H1 (cell line): Measurements from ENCODE around the gene ANKRD27. TPM values are rescaled to one million over a fixed set of nuclear protein-coding genes. Genes with fewer than 3 reads are reported as not detected.

Experiments
- CTCF ChIA-PET: fragments of 300-600 bp; sonication (Branson Sonifier 250); formaldehyde crosslinking; loops from one replicate; lab custom pipeline; 2021; ENCODE audit not compliant: partially characterized antibody; lab: Charles Lee
- POLR2A ChIA-PET: fragments of 300-600 bp; sonication (Branson Sonifier 250); formaldehyde crosslinking; loops from one replicate; lab custom pipeline; 2021; ENCODE audit warnings: inconsistent platforms; ENCODE audit not compliant: partially characterized antibody; lab: Charles Lee
- DNase-seq, 2 experiments: peaks; one replicate each; pipeline versions ENCODE4 v3.0.0 to v3.0.0-alpha.2; 2010 to 2022; ENCODE audit warnings: low spot score in 2 of 2, low read depth in 1 of 2, mixed read lengths in 1 of 2
- FAIRE-seq: peaks from 2 replicates; lab custom pipeline; 2011; peaks lifted over from hg19 to GRCh38; lab: Jason Lieb, UNC
- H2AFZ ChIP-seq: 2 replicates; pipeline ENCODE4 v1.8.1; 2012; ENCODE audit warnings: low read length, inconsistent platforms
- H2AK5ac ChIP-seq: 2 replicates; pipeline ENCODE4 v1.6.1; 2013; ENCODE audit warnings: low read depth, low read length
- H2BK120ac ChIP-seq: replicated peaks from 2 replicates; pipeline ENCODE3; 2013; ENCODE audit warnings: low read depth, low read length, inconsistent platforms
- H2BK12ac ChIP-seq: 2 replicates; pipeline ENCODE4 v1.6.1; 2013; ENCODE audit warnings: low read depth, low read length
- H2BK15ac ChIP-seq: 2 replicates; pipeline ENCODE4 v1.6.1; 2013; ENCODE audit warnings: low read length
- H2BK20ac ChIP-seq: 2 replicates; pipeline ENCODE4 v1.6.1; 2013; ENCODE audit warnings: low read length
- H2BK5ac ChIP-seq: 2 replicates; pipeline ENCODE4 v1.6.1; 2013; ENCODE audit warnings: low read depth, low read length
- H3K14ac ChIP-seq: 2 replicates; pipeline ENCODE4 v1.6.1; 2013; ENCODE audit warnings: inconsistent platforms; ENCODE audit not compliant: insufficient read length
- H3K18ac ChIP-seq: 2 replicates; pipeline ENCODE4 v1.6.1; 2013; ENCODE audit warnings: low read length; ENCODE audit errors: extremely low read depth
- H3K23ac ChIP-seq: 2 replicates; pipeline ENCODE4 v1.6.1; 2013; ENCODE audit warnings: inconsistent platforms; ENCODE audit not compliant: insufficient read length
- H3K23me2 ChIP-seq: 2 replicates; pipeline ENCODE4 v1.6.1; 2013; ENCODE audit warnings: low read depth, low read length
- H3K27ac ChIP-seq: 2 replicates; pipeline ENCODE4 v1.6.1; 2011; ENCODE audit warnings: low read depth, low read length, inconsistent platforms
- H3K27me3 ChIP-seq, 4 experiments: replicated peaks in 1 of 4; 1 replicate in 1 of 4; 2 replicates in 3 of 4; pipeline versions ENCODE4 v1.6.1 to v1.8.1; 2011 to 2013; ENCODE audit warnings: low read length in 3 of 4, mild to moderate bottlenecking in 3 of 4, inconsistent platforms in 2 of 4, mixed read lengths in 2 of 4, moderate library complexity in 1 of 4; ENCODE audit not compliant: control insufficient read depth in 3 of 4, insufficient read depth in 3 of 4; ENCODE audit errors: extremely low read depth in 1 of 4
- H3K36me3 ChIP-seq, 4 experiments: 2 replicates each; pipeline versions ENCODE4 v1.6.1 to v1.8.1; 2011 to 2013; ENCODE audit warnings: mild to moderate bottlenecking in 4 of 4, low read length in 3 of 4, moderate library complexity in 2 of 4, control low read depth in 1 of 4, inconsistent platforms in 1 of 4; ENCODE audit not compliant: insufficient read depth in 4 of 4, control insufficient read depth in 2 of 4
- H3K4ac ChIP-seq: replicated peaks from 2 replicates; pipeline ENCODE3; 2013; ENCODE audit warnings: low read length, low read depth, mixed read lengths, inconsistent platforms; ENCODE audit not compliant: insufficient read length
- H3K4me1 ChIP-seq, 4 experiments: replicated peaks in 1 of 4; 1 replicate in 1 of 4; 2 replicates in 3 of 4; pipeline versions ENCODE4 v1.6.1 to v1.8.1; 2011 to 2013; ENCODE audit warnings: low read length in 3 of 4, inconsistent platforms in 2 of 4, mixed read lengths in 1 of 4; ENCODE audit not compliant: insufficient read depth in 4 of 4, control insufficient read depth in 3 of 4
- H3K4me2 ChIP-seq, 2 experiments: 2 replicates each; pipeline versions ENCODE4 v1.6.1 to v1.8.1; 2011 to 2013; ENCODE audit warnings: low read depth in 2 of 2, low read length in 2 of 2, control low read depth in 1 of 2, inconsistent platforms in 1 of 2, mild to moderate bottlenecking in 1 of 2; ENCODE audit not compliant: insufficient read depth in 1 of 2
- H3K4me3 ChIP-seq, 4 experiments: fragments of 200-600, 300-600 bp in 1 of 4; sonication (generic), shearing (Covaris generic), sonication (Bioruptor Twin) in 1 of 4; 2 replicates each; pipeline versions ENCODE4 v1.5.1 to v1.8.1; 2011 to 2016; ENCODE audit warnings: low read length in 4 of 4, low read depth in 3 of 4, control low read depth in 2 of 4, inconsistent platforms in 2 of 4, mild to moderate bottlenecking in 2 of 4, mixed read lengths in 1 of 4, moderate library complexity in 1 of 4; ENCODE audit not compliant: insufficient read depth in 2 of 4; ENCODE audit errors: extremely low read depth in 1 of 4
- H3K56ac ChIP-seq: replicated peaks from 2 replicates; pipeline ENCODE3; 2013; ENCODE audit warnings: low read depth, mild to moderate bottlenecking, mixed read lengths, low read length, inconsistent platforms; ENCODE audit not compliant: insufficient read length
- H3K79me1 ChIP-seq: 2 replicates; pipeline ENCODE4 v1.6.1; 2013; ENCODE audit warnings: low read depth, low read length, control low read depth
- H3K79me2 ChIP-seq, 2 experiments: 2 replicates each; pipeline versions ENCODE4 v1.6.1 to v1.8.1; 2012 to 2013; ENCODE audit warnings: low read length in 2 of 2, mild to moderate bottlenecking in 2 of 2, inconsistent platforms in 1 of 2; ENCODE audit not compliant: insufficient read depth in 2 of 2, control insufficient read depth in 1 of 2
- H3K9ac ChIP-seq, 4 experiments: replicated peaks in 1 of 4; 1 replicate in 1 of 4; 2 replicates in 3 of 4; pipeline versions ENCODE4 v1.6.1 to v1.8.1; 2011 to 2013; ENCODE audit warnings: low read depth in 3 of 4, low read length in 3 of 4, control low read depth in 2 of 4, mild to moderate bottlenecking in 2 of 4, moderate library complexity in 2 of 4, inconsistent platforms in 1 of 4; ENCODE audit errors: extremely low read depth in 1 of 4
- H3K9me3 ChIP-seq, 2 experiments: 2 replicates each; pipeline versions ENCODE4 v1.6.1 to v1.8.1; 2012 to 2013; ENCODE audit warnings: mild to moderate bottlenecking in 2 of 2, moderate library complexity in 2 of 2, control low read depth in 1 of 2, inconsistent platforms in 1 of 2, low read depth in 1 of 2, low read length in 1 of 2, mixed read lengths in 1 of 2; ENCODE audit not compliant: insufficient read depth in 2 of 2
- H4K20me1 ChIP-seq, 2 experiments: replicated peaks in 1 of 2; 2 replicates each; pipeline versions ENCODE3 to v1.8.1; 2011 to 2013; ENCODE audit warnings: inconsistent platforms in 2 of 2, low read length in 2 of 2, mild to moderate bottlenecking in 1 of 2; ENCODE audit not compliant: insufficient read depth in 2 of 2, control insufficient read depth in 1 of 2
- H4K5ac ChIP-seq: 2 replicates; pipeline ENCODE4 v1.6.1; 2013; ENCODE audit warnings: low read length, low read depth, mixed read lengths, inconsistent platforms; ENCODE audit not compliant: insufficient read length
- H4K8ac ChIP-seq: 2 replicates; pipeline ENCODE4 v1.8.0; 2013; ENCODE audit warnings: mild to moderate bottlenecking, moderate library complexity, low read length, inconsistent platforms; ENCODE audit not compliant: insufficient read depth; ENCODE audit errors: extremely low read depth
- H4K91ac ChIP-seq: replicated peaks from 2 replicates; pipeline ENCODE3; 2013; ENCODE audit warnings: low read length, mixed read lengths, inconsistent platforms; ENCODE audit not compliant: insufficient read length
- ATF3 ChIP-seq: IDR thresholded peaks from 2 replicates; pipeline ENCODE4 v1.6.1; 2011; ENCODE audit warnings: low read depth, mild to moderate bottlenecking, low read length; ENCODE audit not compliant: insufficient read depth
- BACH1 ChIP-seq: IDR thresholded peaks from 2 replicates; pipeline ENCODE4 v1.6.1; 2012; ENCODE audit warnings: low read length, improper control_type of control experiment
- BRCA1 ChIP-seq: IDR thresholded peaks from 2 replicates; pipeline ENCODE4 v1.6.1; 2012; ENCODE audit warnings: low read depth, low read length, improper control_type of control experiment
- CEBPB ChIP-seq: IDR thresholded peaks from 2 replicates; pipeline ENCODE4 v1.6.1; 2012; ENCODE audit warnings: low read depth, low read length
- CHD2 ChIP-seq: IDR thresholded peaks from 2 replicates; pipeline ENCODE4 v1.6.1; 2012; ENCODE audit warnings: low read length, improper control_type of control experiment
- NRF1 ChIP-seq: IDR thresholded peaks from 2 replicates; pipeline ENCODE4 v1.6.1; 2011; ENCODE audit warnings: mild to moderate bottlenecking, low read depth, low read length, improper control_type of control experiment
- RNF2 ChIP-seq: fragments of 200-900, 300-1000 bp; sonication (generic); IDR thresholded peaks from 2 replicates; pipeline ENCODE4 v1.7.1; 2016; ENCODE audit warnings: borderline replicate concordance, low read depth, mild to moderate bottlenecking, antibody characterized with exemption, low read length; ENCODE audit not compliant: poor library complexity, severe bottlenecking; ENCODE audit errors: missing control alignments
- SUZ12 ChIP-seq: fragments of 200-600 bp; sonication (generic); IDR thresholded peaks from 2 replicates; pipeline ENCODE4 v1.6.1; 2012; ENCODE audit warnings: mild to moderate bottlenecking, inconsistent platforms, low read length, moderate library complexity, mixed read lengths
- TAF1 ChIP-seq: IDR thresholded peaks from 2 replicates; pipeline ENCODE4 v1.6.1; 2011; ENCODE audit warnings: mild to moderate bottlenecking, low read depth, low read length
- TBP ChIP-seq: IDR thresholded peaks from 2 replicates; pipeline ENCODE4 v1.6.1; 2011; ENCODE audit warnings: low read depth, low read length, improper control_type of control experiment
- WGBS, 2 experiments: shearing (Covaris generic) in 1 of 2; methylation state at CpG; one replicate each; pipeline versions ENCODE4 v1.1.6 to v1.1.7; 2013 to 2015; ENCODE audit warnings: low lambda C conversion rate in 2 of 2, mixed read lengths in 2 of 2, inconsistent platforms in 1 of 2, low coverage in 1 of 2, missing lambda C conversion rate in 1 of 2; ENCODE audit not compliant: insufficient replicate concordance in 2 of 2, insufficient coverage in 1 of 2, insufficient read length in 1 of 2; ENCODE audit errors: extremely low coverage in 1 of 2, missing lambda C conversion rate in 1 of 2; 5-methylcytosine and 5-hydroxymethylcytosine counted together
- polyA plus RNA-seq, 7 experiments: library from polyadenylated mRNA; depleted of rRNA in 3 of 7; stranded (reverse) in 5 of 7; unstranded in 2 of 7; fragments of >200 nt in 5 of 7; fragments of 200-250 nt in 2 of 7; gene quantifications; 1 replicate in 5 of 7; 2 replicates in 1 of 7; 4 replicates in 1 of 7; pipeline versions ENCODE4 v1.2.1 to v1.2.3, GENCODE V29; 2011 to 2013; ENCODE audit warnings: missing spikeins in 2 of 7, mixed read lengths in 2 of 7
- total RNA-seq: library from RNA; stranded (reverse); fragmentation: NEBNext Ultra II Directional; extraction: Animal tissue kit (Norgen Biotek cat#: 25700); gene quantifications from 2 replicates; pipeline ENCODE4 v1.2.1, GENCODE V29; 2021

ANKRD27 gene
- total and polyA plus RNA-seq, 2 of the 8 experiments (the other 6 are each of a cell fraction or from before 2014, with no cell fraction given): 27.9 to 55.7 TPM

GRCh38 chr19:32676186-32676894, 1.4 kb upstream of the ANKRD27 start:
- H3K4ac ChIP-seq: no peak overlapping the region
- peak overlapping the region; percentile 27 to 91 (median 45); a peak in 7 of 8 replicates for H3K4me3 ChIP-seq
- FAIRE-seq (no peak), DNase-seq (peak in 1 of 2 experiments; percentile 67)
- no peak overlapping the region for H3K18ac ChIP-seq
- peaks cover 0 to 6% (median 0%) of the 10 kb centered on the region in 4 experiments; a peak in 1 of 8 replicates for H3K36me3 ChIP-seq
- peak overlapping the region; percentile 80 to 91 for H3K4me2 ChIP-seq
- peaks cover 14% of the 10 kb centered on the region; the same call in 1 of the 2 replicates for H3K23me2 ChIP-seq
- H4K5ac ChIP-seq: no peak overlapping the region
- H3K4me1 ChIP-seq: peaks cover 8 to 16% (median 11%) of the 10 kb centered on the region in 4 experiments; a peak in 6 of 7 replicates
- POLR2A ChIA-PET: interaction anchor here (0.7 to 2.8 kb wide), 2 partner anchors 15 to 270 kb away, joined by 3 to 12 read pairs; partner anchors contain the start of genes DPY19L3 and NUDT19
- H3K9me3 ChIP-seq: no peaks in the 10 kb centered on the region; a peak in 1 of 4 replicates
- H2BK5ac ChIP-seq: no peak overlapping the region; the same call in 1 of the 2 replicates
- no peak overlapping the region for H2AK5ac ChIP-seq
- no peak overlapping the region for H3K14ac ChIP-seq
- H2BK120ac ChIP-seq: no peak overlapping the region
- no peak overlapping the region for H4K91ac ChIP-seq
- 0 out of 2 replicates have a peak overlapping the region, but pooled peaks have one; percentile 17 for H2BK12ac ChIP-seq
- no peak overlapping the region for H3K9ac ChIP-seq
- peaks cover 20 to 33% (median 26%) of the 10 kb centered on the region in 4 experiments for H3K27me3 ChIP-seq
- H4K20me1 ChIP-seq: peaks cover 10 to 16% of the 10 kb centered on the region in 2 experiments
- peaks cover 0 to 31% of the 10 kb centered on the region in 2 experiments; a peak in 2 of 4 replicates for H3K79me2 ChIP-seq
- WGBS, 2 experiments: 6% methylated on average over 53 of the region's 93 CpGs; no CpG with 5 or more reads in 1 of the 2 experiments
- no peak overlapping the region for H3K56ac ChIP-seq
- peaks cover 13% of the 10 kb centered on the region for H3K79me1 ChIP-seq
- H2BK20ac ChIP-seq: no peak overlapping the region
- H3K23ac ChIP-seq: no peak overlapping the region
- no peak overlapping the region for H2BK15ac ChIP-seq
- no peak overlapping the region for H3K27ac ChIP-seq
- H4K8ac ChIP-seq: peak overlapping the region; percentile 82; the same call in 1 of the 2 replicates
- CTCF ChIA-PET: interaction anchor here (0.5 to 1.6 kb wide), 5 partner anchors 9 to 683 kb away, joined by 3 to 4 read pairs (median 4); no protein-coding TSS in a partner anchor
- H2AFZ ChIP-seq: peak overlapping the region; percentile 63; the same call in 1 of the 2 replicates
- TF ChIP-seq BACH1: peak; percentile 67; the same call in 1 of the 2 replicates
- TF ChIP-seq RNF2: peak; percentile 63
- no peak for TF ChIP-seq ATF3
- TF ChIP-seq CHD2: no peak
- TF ChIP-seq SUZ12: peak; percentile 94; the same call in 1 of the 2 replicates
- TF ChIP-seq TAF1: 0 out of 2 replicates have a peak, but pooled peaks have one; percentile 25
- TF ChIP-seq TBP: no peak
- no peak for TF ChIP-seq NRF1
- TF ChIP-seq CEBPB: no peak
- no peak for TF ChIP-seq BRCA1
